ENCODE results near the gene NEK5.

NEK5 gene

GRCh38 chr13:52097197-52097596, 31.7 kb downstream of the NEK5 start:
- TF ChIP-seq CTCF (IDR thresholded peaks at IDR 0.05): no peak

- TF ChIP-seq CTCF (IDR thresholded peaks at IDR 0.05): no peak
Observed at GRCh38 chr13:52096748-52097147, 32.1 kb downstream of the NEK5 start.

GRCh38 chr13:52096062-52096461, 32.8 kb downstream of the NEK5 start:
- no peak for TF ChIP-seq CTCF (IDR thresholded peaks at IDR 0.05)

- no peak for TF ChIP-seq CTCF (IDR thresholded peaks at IDR 0.05)
Observed at GRCh38 chr13:52092087-52092486, 36.8 kb downstream of the NEK5 start.

- no peak for TF ChIP-seq CTCF (IDR thresholded peaks at IDR 0.05)
Observed at GRCh38 chr13:52091473-52091872, 37.4 kb downstream of the NEK5 start.

- no peak for TF ChIP-seq CTCF (IDR thresholded peaks at IDR 0.05)
Observed at GRCh38 chr13:52085421-52085820, 43.5 kb downstream of the NEK5 start.

- TF ChIP-seq CTCF (IDR thresholded peaks at IDR 0.05): no peak
Observed at GRCh38 chr13:52082601-52083000, 46.3 kb downstream of the NEK5 start.

- TF ChIP-seq CTCF (IDR thresholded peaks at IDR 0.05): no peak
Observed at GRCh38 chr13:52070929-52071523, 57.8 kb downstream of the NEK5 start.
